GM12875 (cell line): ENCODE results near the gene C14orf93.

Source experiments
- H3K4me3 ChIP-seq: one replicate; pipeline ENCODE4 v1.5.1; 2011; ENCODE audit warnings: low read depth, low read length, control low read depth
- TF ChIP-seq, protein P1 (sequence below): IDR thresholded peaks from 2 replicates; pipeline ENCODE4 v1.5.1; 2011; ENCODE audit warnings: low read depth, mild to moderate bottlenecking, control low read depth, inconsistent platforms, low read length, moderate library complexity, borderline replicate concordance; ENCODE audit not compliant: insufficient read depth

The C14orf93 gene

GRCh38 chr14:22986508-22987054, 23.4 kb downstream of the C14orf93 start:
- no peak overlapping the region for H3K4me3 ChIP-seq
- TF ChIP-seq, protein P1, sequence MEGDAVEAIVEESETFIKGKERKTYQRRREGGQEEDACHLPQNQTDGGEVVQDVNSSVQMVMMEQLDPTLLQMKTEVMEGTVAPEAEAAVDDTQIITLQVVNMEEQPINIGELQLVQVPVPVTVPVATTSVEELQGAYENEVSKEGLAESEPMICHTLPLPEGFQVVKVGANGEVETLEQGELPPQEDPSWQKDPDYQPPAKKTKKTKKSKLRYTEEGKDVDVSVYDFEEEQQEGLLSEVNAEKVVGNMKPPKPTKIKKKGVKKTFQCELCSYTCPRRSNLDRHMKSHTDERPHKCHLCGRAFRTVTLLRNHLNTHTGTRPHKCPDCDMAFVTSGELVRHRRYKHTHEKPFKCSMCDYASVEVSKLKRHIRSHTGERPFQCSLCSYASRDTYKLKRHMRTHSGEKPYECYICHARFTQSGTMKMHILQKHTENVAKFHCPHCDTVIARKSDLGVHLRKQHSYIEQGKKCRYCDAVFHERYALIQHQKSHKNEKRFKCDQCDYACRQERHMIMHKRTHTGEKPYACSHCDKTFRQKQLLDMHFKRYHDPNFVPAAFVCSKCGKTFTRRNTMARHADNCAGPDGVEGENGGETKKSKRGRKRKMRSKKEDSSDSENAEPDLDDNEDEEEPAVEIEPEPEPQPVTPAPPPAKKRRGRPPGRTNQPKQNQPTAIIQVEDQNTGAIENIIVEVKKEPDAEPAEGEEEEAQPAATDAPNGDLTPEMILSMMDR = peak; percentile 85

GRCh38 chr14:22985894-22986507, 23.9 kb downstream of the C14orf93 start:
- TF ChIP-seq, protein P1 = no peak
- H3K4me3 ChIP-seq = no peak overlapping the region

GRCh38 chr14:22984959-22985658, 24.8 kb downstream of the C14orf93 start:
- TF ChIP-seq, protein P1 = no peak
- H3K4me3 ChIP-seq = no peak overlapping the region

GRCh38 chr14:22982477-22983245, 27.3 kb downstream of the C14orf93 start, which contains the start of gene AJUBA:
TSS of gene AJUBA (minus strand) at chr14:22982551. CDS start at chr14:22982266, 285 bp downstream.
- TF ChIP-seq, protein P1 = 0 out of 2 replicates have a peak, but pooled peaks have one; percentile 17
- peak within 1 kb of the TSS; percentile 53 for H3K4me3 ChIP-seq

GRCh38 chr14:22981876-22982476, 28.0 kb downstream of the C14orf93 start:
- TF ChIP-seq, protein P1 = no peak
- H3K4me3 ChIP-seq = peak overlapping the region; percentile 53

DNA sequence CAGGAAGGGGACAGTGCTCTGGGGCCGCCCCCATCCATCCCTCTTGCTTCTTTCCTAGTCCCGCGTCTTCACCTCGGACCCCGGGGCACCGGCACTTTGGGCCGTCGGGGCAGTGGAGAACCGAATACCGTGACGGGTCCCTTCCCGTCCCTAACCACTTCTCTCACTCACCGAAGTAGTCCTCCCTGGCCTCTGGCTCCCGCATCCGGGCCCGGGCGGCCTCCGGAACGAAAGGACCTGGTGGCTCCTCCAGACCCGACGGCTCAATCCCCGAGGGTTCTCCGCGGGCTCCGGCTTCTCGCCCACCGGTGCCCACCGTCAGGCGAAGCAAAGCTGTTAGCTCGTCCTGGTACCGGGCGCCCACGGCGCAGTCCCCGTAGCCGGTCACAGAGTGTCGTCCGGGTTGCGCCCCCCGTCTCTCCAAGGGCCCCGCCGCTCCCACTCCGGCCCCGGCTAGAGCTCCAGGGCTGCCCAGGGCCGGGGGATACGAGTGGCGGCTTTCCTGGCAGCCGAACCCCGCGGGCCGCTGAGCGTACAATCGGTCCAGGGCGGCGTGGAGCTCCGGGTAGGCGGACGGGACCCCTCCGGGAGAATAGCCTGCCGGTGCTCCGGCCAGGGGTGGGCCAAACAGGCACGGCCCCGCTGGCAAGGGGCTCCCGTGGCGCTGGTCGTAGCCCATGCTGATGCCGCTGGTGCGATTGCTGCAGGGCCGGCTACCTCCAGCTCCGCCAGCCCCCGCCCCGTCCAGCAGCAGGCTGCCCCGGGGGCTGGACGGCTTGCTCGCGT, 28.7 kb downstream of the C14orf93 start:
- H3K4me3 ChIP-seq = no peak overlapping the region
- TF ChIP-seq, protein P1 = no peak
